ENCODE results near the gene INPP5A.
"Not testable (repeated sequence)": the region's sequence is repeated elsewhere in the genome, so short reads cannot be mapped to it uniquely, and the experiment has no call there.

The INPP5A gene

GRCh38 chr10:132752378-132752777 lies 214.8 kb downstream of the INPP5A start:
- no peak for DNase-seq

DNA sequence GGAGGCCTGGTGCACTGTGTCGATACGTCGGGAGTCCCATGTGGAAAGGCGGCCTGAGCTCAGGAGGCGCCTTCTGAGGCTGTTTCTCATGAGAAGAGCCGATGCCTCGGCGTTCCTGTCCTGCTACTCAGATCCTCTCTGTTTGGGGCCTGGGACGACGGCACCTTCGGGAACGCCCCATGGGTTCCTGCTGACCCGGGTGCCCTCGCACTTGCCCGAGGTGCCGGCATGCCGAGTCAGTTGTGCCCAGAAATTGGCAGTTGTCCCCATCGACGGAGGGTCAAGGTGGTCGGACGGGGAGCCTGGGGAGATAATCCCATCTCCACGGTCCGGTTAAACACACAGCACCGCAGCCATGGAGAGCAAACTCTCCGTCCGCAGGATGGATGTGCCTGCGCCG lies 215.4 kb downstream of the INPP5A start:
- no peak for DNase-seq

- no peak for DNase-seq
Measured at GRCh38 chr10:132753596-132753995, 216.0 kb downstream of the INPP5A start.

DNA sequence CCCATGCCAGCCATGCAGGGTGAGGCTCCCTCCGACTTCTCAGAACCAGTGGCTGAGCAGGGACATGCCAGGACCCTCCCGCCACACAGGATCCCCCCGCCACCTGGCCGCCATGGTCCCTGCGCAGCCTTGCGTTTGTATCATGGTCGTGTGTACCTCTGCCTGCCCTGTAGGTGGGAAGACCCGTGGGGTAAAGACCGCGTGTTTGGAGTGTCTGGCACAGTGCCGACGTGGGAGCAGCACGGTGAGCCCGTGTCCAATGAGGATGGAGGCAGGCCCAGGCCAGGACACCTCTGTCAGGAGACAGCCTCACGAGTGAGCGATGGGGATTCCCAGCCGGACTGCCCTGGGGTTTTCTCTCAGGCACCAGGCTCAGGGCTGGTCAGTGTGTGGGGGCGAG lies 216.5 kb downstream of the INPP5A start:
- DNase-seq: no peak

DNA sequence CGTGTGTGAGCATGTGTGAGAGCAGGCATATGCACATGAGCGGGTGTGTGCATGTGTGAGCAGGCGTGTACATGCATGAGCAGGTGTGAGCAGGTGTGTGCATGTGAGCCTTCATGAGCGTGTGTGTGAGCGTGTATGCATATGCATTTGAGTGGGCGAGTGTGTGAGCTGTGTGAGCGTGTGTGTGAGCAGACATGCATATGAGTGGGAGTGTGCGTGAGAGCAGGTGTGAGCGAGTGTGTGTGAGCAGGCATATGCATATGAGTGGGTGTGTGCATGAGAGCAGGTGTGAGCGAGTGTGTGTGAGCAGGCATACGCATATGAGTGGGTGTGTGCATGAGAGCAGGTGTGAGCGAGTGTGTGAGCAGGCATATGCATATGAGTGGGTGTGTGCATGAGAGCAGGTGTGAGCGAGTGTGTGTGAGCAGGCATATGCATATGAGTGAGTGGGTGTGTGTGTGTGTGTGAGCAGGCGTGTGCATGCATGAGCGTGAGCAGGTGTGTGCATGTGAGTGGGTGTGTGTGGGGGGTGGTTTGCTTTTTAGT lies 217.7 kb downstream of the INPP5A start:
- DNase-seq: no peak

- DNase-seq: no peak
Measured at GRCh38 chr10:132756591-132756990, 219.0 kb downstream of the INPP5A start.

DNA sequence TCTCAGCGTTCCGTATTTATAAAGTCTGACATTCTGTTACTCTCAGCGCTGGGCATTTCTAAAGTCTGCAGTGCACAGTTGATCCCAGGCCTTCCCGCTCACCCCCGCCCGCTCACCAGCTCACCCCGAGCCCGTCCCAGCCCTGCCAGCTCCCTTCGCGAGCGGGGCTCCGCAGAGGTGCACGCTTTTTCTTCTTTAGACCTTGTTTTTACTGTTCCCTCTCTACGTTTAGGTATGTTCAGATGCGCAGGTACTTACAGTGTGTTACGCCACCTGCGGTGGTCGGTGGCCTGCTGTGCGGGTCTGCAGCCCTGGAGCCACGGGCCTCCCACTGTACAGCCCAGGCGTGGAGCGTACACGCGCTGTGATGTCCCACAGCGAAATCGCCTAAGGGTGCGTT lies 219.6 kb downstream of the INPP5A start:
- DNase-seq: no peak

DNA sequence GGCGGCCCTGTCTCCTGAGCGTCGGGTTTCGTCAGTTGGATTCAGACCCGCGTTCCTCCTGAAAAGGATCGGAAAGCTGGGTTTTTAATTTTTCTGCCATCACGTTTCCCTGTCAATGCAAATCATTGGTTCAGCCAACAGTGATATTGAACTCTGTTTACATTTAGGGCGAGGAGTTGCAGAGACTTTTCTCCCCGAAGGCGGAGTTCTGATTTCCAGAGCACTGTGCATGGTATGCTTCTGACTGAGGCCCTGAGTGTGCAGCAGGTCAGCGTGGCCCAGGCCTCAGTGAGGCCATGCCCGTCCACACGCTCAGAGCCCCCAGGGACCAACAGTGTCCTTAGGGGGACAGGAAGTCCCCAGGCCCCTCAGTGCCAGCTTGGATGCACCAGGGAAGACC lies 221.3 kb downstream of the INPP5A start:
- no peak for DNase-seq

- DNase-seq: no peak
Measured at GRCh38 chr10:132761395-132762060, 223.9 kb downstream of the INPP5A start.

- no peak for DNase-seq
Measured at GRCh38 chr10:132762267-132762666, 224.7 kb downstream of the INPP5A start.

DNA sequence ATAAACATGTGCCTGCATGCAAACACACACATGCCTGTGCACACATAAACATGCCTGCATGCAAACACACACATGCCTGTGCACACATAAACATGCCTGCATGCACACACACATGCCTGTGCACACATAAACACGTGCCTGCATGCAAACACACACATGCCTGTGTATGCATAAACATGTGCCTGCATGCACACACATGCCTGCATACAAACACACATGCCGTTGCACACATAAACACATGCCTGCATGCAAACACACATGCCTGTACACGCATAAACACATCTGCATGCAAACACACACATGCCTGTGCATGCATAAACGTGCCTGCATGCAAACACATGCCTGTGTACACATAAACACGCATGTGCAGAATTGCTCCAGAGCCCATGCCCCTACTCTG lies 226.0 kb downstream of the INPP5A start:
- no peak for DNase-seq

GRCh38 chr10:132764108-132764507 lies 226.5 kb downstream of the INPP5A start:
- no peak for DNase-seq

DNA sequence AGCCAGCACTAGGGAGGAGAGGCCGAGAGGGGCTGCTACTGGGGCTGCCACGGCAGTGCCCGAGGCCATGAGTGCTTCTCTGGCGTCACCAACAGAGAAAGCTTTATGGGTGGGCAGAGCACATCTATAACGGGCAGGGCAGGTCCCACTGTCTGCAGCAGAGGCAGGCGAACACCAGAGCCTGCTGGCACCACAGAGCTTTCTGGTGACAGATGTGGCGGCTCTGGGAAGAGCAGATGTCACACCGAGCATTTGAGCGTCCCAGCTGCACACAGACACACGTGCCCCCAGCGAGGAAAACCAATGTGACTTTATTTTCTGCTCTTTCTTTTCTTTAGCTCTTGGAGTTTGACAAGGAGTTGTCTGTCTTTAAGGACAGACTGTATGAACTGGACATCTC lies 227.8 kb downstream of the INPP5A start:
- DNase-seq: no peak

DNA sequence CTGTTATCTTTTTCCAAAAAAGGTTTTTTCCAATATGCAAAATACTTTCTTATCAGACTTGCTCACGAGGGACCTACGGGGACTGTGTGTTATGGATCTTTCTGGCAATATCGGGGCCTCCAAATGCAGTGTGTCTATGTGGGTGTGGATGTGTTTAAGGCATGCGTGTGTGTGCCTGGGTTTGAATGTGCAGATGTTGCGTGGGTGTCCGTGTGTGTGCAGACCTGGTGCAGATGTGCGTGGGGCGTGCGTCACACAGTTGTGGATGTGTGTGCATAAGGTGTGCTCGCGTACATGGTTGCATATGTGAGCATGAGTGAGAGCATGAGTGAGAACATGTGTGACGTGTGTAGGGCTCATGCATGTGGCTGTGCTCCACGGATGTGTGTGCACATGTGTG lies 228.7 kb downstream of the INPP5A start:
- DNase-seq: no peak

DNA sequence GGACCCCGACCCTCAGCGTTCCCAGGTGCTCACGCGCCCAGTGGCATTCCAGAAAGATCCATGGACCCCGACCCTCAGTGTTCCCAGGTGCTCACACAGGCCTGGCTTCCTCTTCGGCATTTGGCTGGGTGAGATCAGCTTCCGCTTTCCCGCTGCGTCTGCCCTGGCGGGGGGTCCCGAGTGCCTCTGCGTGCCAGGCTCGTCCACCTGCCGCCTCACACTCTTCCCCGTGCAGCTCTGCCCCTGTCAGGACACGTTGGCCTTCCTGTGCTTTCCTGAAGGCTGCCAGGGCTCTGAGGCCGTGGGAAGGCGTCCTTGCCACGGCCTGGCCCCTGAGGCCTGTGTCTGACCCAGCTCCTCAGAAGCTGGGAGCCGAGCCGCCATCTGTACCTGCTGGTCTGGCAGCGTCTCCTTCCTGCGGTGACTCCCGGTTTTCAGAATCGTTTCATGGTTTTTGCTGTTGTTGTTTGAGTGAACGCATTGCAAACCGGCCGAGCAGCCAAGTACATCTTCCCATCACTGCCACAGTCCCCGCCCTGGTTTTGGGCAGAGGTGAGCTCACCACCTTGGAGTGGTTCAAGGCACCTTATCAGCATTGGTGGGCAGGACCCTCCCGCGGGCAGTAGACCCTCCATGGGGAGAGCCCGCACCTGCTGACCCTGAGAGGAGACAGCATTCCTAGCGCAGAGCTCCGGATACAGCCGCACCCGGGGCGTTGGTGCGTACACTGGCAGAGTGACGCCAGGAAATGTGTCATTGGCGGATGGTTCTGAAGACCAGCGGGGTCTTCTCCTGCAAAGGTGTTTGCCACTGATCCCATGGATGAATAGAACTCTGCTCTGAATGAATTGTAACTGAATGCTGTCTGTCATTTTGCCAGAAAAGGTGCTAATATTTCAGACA lies 231.0 kb downstream of the INPP5A start:
- DNase-seq: no peak

DNA sequence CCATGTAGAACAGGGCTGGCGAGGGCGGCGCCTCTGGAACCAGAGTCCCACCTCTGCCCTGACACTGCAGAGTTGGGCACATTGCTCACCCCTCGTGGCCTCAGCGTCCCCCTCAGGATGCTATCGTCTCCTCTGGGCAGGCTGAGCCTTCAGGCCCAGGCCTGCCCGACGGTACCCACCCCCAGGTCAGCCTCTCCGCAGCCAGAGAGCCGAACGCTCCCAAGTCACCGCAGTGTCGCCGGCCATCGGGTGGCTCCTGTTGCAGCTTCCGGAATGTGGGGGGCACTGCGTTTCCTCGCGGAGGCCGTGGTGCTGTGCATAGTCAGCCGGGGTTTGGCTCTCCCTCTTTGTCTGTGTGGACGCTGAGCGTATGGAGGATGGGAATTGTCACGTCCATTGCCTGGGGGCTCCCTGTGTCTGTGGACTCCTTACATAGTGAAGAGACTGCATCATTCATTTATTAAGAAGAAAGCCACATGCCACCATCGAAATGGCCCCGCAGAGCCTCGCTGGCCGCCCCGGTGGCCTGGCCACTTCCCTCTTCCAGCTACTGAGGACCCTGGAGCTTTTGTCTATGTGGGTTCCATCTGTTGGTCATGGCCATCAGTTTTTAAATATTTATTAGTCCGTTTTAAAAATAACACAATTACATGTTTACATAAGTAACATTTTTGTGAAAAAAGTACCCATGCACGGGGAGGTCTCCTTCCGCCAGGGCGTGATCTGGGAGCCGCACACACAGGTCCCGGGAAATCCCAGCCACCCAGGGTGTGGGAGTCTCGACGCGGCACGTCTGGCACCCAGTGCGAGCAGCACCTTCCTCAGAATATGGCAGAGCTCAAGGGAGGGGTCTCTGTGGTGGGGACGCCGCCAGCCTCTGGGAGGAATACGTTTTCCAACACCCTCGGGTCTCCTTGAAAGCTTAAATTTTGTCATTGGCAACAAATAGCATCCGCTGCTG lies 232.8 kb downstream of the INPP5A start:
- no peak for DNase-seq

DNA sequence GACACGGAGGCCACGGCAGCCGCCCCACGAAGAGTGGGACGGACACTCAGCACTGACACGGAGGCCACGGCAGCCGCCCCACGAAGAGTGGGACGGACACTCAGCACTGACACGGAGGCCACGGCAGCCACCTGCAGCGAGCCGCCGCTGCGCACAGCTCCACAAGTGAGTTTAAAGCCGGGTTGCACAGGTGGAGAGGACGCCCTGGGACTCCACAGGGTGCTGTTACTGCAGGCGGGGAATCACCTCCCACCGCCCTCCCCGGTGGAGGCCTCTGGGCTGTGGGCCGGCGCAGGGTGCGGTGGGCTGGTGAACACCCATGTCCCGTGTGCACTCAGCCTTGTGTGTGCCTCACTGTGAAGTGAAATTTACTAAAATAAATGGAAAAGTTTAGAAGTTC lies 235.2 kb downstream of the INPP5A start:
- not testable (repeated sequence) for DNase-seq

DNA sequence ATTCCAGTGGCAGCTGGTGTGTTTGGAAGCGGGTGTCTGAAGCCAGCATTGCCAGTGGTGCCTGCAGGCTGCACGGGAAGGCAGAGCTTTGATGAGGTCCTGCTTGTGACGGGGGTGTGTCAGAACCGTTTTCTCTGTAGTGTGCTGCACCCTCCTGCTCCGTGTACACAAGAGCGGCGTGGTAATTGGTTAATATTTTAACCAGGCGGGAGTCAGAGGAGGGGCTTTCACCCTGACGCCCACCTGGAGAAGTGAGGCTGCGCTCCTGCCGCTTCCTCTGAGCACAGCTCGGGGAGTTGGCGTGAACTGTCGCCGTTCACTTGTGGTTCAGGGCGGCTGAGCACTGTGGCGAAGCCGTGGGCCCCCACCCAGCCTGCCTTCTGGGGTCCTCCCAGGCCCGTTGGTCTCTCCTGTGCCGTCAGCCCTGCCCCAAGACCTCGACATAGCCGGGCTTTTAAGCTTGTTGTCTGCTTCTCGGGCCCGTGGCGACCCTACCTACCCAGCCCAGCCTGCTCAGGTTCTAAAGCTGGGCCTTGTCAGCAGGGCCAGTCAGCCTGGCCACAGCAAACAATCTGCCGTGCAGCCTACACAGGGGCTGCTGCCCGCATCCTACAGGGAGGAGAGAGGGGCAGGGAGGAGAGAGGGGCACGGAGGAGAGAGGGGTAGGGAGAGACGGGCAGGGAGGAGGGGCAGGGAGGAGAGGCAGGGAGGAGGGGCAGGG lies 236.8 kb downstream of the INPP5A start:
- DNase-seq: no peak

- no peak for DNase-seq
Measured at GRCh38 chr10:132774902-132775863, 237.6 kb downstream of the INPP5A start.

DNA sequence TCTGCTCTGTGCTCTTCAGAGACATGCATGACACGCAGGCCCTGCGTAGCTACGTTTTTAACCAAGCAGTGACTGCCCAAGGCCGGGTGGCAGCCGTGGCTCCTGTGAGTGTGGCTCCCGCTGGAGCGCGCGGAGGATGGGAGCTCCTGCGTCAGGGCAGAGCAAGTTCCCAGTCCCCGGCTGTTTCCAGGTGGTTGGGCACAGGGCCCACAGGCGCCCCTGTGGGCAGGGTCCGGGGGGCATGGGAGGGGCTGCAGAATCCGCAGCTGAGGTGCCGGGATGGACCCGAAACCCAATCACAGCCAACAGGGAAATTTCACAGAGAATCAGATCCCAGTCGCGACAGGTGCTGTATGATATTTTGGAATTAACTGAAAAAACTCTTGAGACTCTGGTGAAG lies 238.6 kb downstream of the INPP5A start:
- no peak for DNase-seq

- no peak for DNase-seq
Measured at GRCh38 chr10:132776821-132777220, 239.2 kb downstream of the INPP5A start.
